ENCODE results near the gene GOLT1A.

DNA sequence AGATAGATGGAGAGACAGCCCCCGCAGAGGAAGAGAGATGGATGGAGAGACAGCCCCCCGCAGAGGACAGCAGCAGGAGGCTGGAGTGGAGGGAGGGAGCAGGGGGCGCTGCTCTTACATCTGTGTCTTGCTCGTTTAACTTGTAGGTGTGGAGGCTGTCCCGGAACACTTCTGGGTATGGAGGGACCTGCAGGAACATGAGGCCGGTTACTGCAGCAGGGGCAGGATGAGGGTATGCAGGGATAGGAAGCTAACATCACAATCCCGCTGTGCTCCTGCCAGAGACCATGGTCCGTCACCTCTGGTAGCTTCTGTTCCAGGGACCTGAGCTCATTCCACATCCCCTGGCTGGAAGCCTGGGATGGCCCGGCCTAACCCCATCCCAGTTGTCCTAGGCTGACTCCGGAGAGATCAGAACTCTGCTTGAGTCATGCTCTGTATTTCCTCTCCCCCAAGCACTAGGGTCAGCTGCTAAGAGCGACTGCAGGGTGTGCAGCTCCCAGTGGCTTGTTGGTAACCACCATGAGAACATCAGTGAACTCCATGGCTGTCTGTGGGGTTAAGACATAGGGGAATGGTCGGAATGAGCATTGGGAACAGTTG lies 36.7 kb upstream of the GOLT1A start:
- TF ChIP-seq, protein P1, sequence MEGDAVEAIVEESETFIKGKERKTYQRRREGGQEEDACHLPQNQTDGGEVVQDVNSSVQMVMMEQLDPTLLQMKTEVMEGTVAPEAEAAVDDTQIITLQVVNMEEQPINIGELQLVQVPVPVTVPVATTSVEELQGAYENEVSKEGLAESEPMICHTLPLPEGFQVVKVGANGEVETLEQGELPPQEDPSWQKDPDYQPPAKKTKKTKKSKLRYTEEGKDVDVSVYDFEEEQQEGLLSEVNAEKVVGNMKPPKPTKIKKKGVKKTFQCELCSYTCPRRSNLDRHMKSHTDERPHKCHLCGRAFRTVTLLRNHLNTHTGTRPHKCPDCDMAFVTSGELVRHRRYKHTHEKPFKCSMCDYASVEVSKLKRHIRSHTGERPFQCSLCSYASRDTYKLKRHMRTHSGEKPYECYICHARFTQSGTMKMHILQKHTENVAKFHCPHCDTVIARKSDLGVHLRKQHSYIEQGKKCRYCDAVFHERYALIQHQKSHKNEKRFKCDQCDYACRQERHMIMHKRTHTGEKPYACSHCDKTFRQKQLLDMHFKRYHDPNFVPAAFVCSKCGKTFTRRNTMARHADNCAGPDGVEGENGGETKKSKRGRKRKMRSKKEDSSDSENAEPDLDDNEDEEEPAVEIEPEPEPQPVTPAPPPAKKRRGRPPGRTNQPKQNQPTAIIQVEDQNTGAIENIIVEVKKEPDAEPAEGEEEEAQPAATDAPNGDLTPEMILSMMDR (IDR thresholded peaks at IDR 0.05), result no peak
- TF ChIP-seq POLR2A (IDR thresholded peaks at IDR 0.05), result no peak

All from lower leg skin (tissue), 3 donors.